Right ventricle myocardium inferior (tissue), 1 donor: Measurements from ENCODE around the gene CHD9NB. TPM values are rescaled to one million over a fixed set of nuclear protein-coding genes. Genes with fewer than 3 reads are reported as not detected.

Experiments used
- total RNA-seq: library from RNA; stranded (reverse); fragmentation: NEBNext Ultra II Directional; extraction: Animal tissue kit (Norgen Biotek cat#: 25700); gene quantifications from one replicate; pipeline ENCODE4 v1.2.1, GENCODE V29; 2021
- donor health status: DM: no; HTN: yes; CAD: no; lungs with severe emphysema.

CHD9NB gene
- total RNA-seq, 1 donor from 2014 or later, result 1.4 TPM

Other genes starting within 250 kb of the CHD9NB start
- 37.6 TPM for gene CHD9, start 2.1 kb upstream of the CHD9NB start, total RNA-seq